Prostate gland (tissue), 2 donors: Measurements from ENCODE around the gene APOM. TPM values are rescaled to one million over a fixed set of nuclear protein-coding genes. Genes with fewer than 3 reads are reported as not detected.
A peak's percentile ranks its signal among the peaks of the same experiment; 100 is the strongest.

Experiments used
- DNase-seq: peaks from one replicate; pipeline ENCODE4 v3.0.0-alpha.2; 2019; ENCODE audit warnings: low spot score
- H3K27ac ChIP-seq, 2 donors: fragments of 200-600 bp; sonication (generic); 2 replicates each; pipeline ENCODE4 v1.5.1; 2017 to 2019
- H3K27me3 ChIP-seq: fragments of 200-600 bp; sonication (generic); replicated peaks from 2 replicates; pipeline ENCODE4 v1.5.1; 2019; ENCODE audit not compliant: insufficient read depth
- H3K36me3 ChIP-seq, 2 donors: fragments of 200-600 bp; sonication (generic); 1 replicate in 1 of 2; 2 replicates in 1 of 2; pipeline versions ENCODE4 v1.5.1 to v1.8.1; 2017 to 2019
- H3K4me1 ChIP-seq: fragments of 200-600 bp; sonication (generic); replicated peaks from 2 replicates; pipeline ENCODE4 v1.5.1; 2019
- H3K4me3 ChIP-seq, 2 donors: fragments of 200-600 bp; sonication (generic); 2 replicates each; pipeline ENCODE4 v1.5.1; 2017 to 2019
- H3K9me3 ChIP-seq: fragments of 200-600 bp; sonication (generic); 2 replicates; pipeline ENCODE4 v1.5.1; 2017
- POLR2A ChIP-seq: fragments of 450-650 bp; IDR thresholded peaks from one replicate; pipeline ENCODE4 v1.6.1; 2016; ENCODE audit warnings: antibody characterized with exemption, mild to moderate bottlenecking
- POLR2AphosphoS5 ChIP-seq: sonication (generic); formaldehyde crosslinking; IDR thresholded peaks from one replicate; pipeline ENCODE4 v1.6.1; 2017; ENCODE audit warnings: antibody characterized with exemption
- whole genome bisulfite sequencing: methylation state at CpG from one replicate; pipeline ENCODE4 v1.1.5; 2018; 5-methylcytosine and 5-hydroxymethylcytosine counted together
- intact Hi-C: fragments of 100-400 bp; cut with DNase I; formaldehyde crosslinking; loops from one replicate; pipeline ENCODE4 v1.14.2; 2022
- total RNA-seq, 2 donors: library from RNA; depleted of rRNA; stranded (reverse); fragments of >200 nt; gene quantifications; one replicate each; pipeline ENCODE4 v1.1.0, GENCODE V29; 2016
- TF ChIP-seq, protein P1 (sequence below), 4 experiments: fragments of 200-600 bp in 2 of 4; fragments of 450-650 bp in 2 of 4; sonication (generic) in 2 of 4; IDR thresholded peaks; 1 replicate in 3 of 4; 2 replicates in 1 of 4; pipeline ENCODE4 v1.5.1; 2016 to 2019; ENCODE audit warnings: antibody characterized with exemption in 4 of 4, mild to moderate bottlenecking in 2 of 4, moderate library complexity in 2 of 4

The APOM gene
- total RNA-seq, 2 donors from 2014 or later: 1.6 to 6.8 TPM

DNA sequence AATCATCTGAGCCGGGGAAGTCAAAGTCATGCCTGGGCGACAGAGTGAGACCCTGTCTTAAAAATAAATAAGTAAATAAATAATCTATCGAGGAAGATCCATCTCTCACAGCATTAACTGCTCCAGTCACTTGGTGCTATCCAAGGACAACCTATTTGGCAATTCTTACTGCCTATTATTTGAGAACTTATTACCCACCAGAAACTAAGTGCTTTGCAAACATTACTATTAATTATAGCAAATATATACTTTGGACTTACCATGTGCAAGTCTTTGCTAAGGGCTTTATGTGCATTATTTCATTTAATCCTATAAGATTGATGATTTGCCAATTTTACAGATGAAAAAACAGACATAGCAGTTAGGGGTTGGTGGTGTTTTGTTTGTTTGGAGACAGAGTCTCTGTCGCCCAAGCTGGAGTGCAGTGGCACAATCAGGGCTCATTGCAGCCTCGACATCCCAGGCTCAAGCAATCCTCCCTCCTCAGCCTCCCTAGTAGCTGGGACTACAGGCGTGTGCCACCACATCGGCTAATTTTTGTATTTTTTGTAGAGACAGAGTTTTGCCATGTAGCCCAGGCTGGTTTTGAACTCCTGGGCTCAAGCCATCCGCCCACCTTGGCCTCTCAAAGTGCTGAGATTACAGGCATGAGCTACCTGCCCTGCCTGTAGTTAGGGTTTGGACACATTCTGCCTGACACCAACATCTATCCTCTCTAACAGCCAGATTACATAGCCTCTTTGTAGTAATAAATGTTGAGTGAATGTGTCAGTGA lies 933 bp upstream of the APOM start:
- H3K4me3 ChIP-seq: no peak overlapping the region
- intact Hi-C loops: no loop called here
- 84% methylated on average over 8 of the region's 8 CpGs for WGBS
- no peaks in the 10 kb centered on the region for H3K36me3 ChIP-seq
- TF ChIP-seq, protein P1, sequence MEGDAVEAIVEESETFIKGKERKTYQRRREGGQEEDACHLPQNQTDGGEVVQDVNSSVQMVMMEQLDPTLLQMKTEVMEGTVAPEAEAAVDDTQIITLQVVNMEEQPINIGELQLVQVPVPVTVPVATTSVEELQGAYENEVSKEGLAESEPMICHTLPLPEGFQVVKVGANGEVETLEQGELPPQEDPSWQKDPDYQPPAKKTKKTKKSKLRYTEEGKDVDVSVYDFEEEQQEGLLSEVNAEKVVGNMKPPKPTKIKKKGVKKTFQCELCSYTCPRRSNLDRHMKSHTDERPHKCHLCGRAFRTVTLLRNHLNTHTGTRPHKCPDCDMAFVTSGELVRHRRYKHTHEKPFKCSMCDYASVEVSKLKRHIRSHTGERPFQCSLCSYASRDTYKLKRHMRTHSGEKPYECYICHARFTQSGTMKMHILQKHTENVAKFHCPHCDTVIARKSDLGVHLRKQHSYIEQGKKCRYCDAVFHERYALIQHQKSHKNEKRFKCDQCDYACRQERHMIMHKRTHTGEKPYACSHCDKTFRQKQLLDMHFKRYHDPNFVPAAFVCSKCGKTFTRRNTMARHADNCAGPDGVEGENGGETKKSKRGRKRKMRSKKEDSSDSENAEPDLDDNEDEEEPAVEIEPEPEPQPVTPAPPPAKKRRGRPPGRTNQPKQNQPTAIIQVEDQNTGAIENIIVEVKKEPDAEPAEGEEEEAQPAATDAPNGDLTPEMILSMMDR (IDR thresholded peaks at IDR 0.05): no peak
- TF ChIP-seq POLR2A: no peak
- TF ChIP-seq POLR2AphosphoS5: no peak
- no peak for DNase-seq
- H3K4me1 ChIP-seq: peaks cover 21% of the 10 kb centered on the region
- no peaks in the 10 kb centered on the region for H3K9me3 ChIP-seq
- H3K27ac ChIP-seq: no peak overlapping the region
- H3K27me3 ChIP-seq: no peaks in the 10 kb centered on the region

DNA sequence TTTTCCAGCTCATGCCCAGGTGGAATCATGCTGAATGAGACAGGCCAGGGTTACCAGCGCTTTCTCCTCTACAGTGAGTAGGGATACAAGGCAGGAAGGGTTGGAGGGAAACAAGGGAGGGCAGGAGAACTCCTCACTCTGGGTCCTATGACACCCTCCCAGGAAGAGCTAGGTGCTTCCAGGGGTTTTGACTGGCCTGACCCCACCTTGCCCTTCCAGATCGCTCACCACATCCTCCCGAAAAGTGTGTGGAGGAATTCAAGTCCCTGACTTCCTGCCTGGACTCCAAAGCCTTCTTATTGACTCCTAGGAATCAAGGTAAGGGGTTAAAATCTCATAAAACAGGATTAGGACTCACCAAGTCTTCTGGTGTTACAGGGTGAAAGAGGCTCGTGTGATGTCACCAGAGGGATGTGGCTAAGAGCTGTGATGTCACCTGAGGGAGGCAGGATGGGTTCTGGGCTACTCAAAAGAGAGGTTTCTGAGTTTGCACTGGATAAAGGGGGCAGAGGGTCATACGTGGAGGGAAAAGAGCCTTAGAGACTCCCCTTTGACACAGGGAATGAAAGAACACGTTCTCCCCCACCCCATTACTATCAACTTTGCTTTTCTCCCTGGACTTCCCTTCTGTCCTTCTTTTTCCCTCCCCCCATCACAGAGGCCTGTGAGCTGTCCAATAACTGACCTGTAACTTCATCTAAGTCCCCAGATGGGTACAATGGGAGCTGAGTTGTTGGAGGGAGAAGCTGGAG lies 1.9 kb downstream of the APOM start:
- no peak overlapping the region for H3K4me3 ChIP-seq
- no peaks in the 10 kb centered on the region for H3K36me3 ChIP-seq
- no peak for DNase-seq
- no peak overlapping the region for H3K27ac ChIP-seq
- H3K4me1 ChIP-seq: peaks cover 16% of the 10 kb centered on the region
- H3K27me3 ChIP-seq: no peaks in the 10 kb centered on the region
- 77% methylated on average over 6 of the region's 6 CpGs for WGBS
- TF ChIP-seq, protein P1 (IDR thresholded peaks at IDR 0.05): no peak
- TF ChIP-seq POLR2A (no peak), POLR2AphosphoS5 (no peak)
- H3K9me3 ChIP-seq: no peaks in the 10 kb centered on the region
- intact Hi-C loops: no loop called here

DNA sequence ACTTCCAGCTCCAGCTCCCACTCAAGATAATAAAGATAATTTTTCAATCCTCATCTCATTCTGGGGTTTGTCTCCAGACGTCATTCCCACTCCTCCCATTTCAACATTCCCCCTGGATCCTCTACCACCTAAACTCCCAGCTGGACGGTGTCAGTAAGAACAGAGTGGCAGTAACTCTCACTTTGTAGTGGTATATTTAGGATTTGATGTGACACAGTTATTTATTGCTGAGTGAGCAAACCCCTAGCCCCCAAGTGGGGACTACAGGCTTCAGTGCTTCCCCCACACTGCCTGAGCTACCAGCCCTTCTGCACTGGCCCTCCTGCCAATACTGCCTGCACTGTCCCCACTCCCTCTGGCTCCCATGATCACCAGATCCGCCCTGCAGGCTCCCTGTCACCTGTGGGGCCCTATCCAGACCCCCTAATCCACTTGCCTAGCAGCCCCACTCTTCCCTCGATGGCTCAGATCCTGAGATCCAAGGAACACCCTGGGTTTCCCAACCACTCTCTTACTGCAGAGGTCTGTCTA lies 2.5 kb downstream of the APOM start:
- Histone ChIP-seq H3K27me3 (no peaks in the 10 kb centered on the region), H3K27ac (no peak overlapping the region), H3K9me3 (no peaks in the 10 kb centered on the region), H3K4me3 (no peak overlapping the region), H3K36me3 (no peaks in the 10 kb centered on the region), H3K4me1 (peaks cover 17% of the 10 kb centered on the region)
- DNase-seq: no peak
- intact Hi-C loops: no loop called here
- TF ChIP-seq POLR2A: no peak
- TF ChIP-seq POLR2AphosphoS5: no peak
- TF ChIP-seq, protein P1 (IDR thresholded peaks at IDR 0.05): no peak
- WGBS: 70% methylated on average over 4 of the region's 4 CpGs

DNA sequence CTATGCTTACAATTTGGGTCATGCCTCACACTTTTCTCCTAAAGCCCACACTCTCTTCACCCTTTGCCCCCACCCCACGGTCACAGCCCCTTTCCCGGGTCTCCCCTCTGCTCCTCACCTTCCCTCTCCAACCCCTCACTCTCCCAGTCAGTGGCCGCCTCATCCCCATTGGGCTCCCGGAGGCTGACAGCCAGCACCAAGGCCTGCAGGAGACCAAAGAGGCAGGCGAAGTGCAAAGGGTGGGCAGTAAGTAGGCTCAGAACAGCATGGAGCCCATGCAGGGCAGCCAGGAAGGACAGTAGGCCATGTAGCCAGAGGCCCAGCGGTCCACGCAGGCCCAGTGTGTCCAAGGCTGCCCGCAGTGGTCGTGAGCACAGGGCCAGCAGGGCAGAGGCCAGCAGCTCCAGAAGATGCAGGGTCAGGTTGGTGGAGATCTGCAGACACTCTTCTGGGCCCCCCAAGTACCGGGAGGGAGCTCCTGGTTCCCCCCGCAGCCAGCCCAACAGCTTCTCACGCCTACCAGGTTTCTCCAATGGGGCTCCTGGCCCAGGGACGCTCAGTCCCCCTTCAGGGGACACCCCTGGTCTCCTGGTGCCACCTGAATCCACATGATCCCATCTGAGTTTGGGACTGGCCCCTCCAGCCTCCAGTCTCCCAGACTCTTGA lies 3.4 kb downstream of the APOM start:
- H3K4me3 ChIP-seq: peak overlapping the region; percentile 57 to 58
- no peak for TF ChIP-seq POLR2A
- TF ChIP-seq, protein P1 (IDR thresholded peaks at IDR 0.05): no peak
- no peak for TF ChIP-seq POLR2AphosphoS5
- intact Hi-C loops: no loop called here
- H3K4me1 ChIP-seq: peaks cover 24% of the 10 kb centered on the region
- H3K27ac ChIP-seq: peak overlapping the region in 1 of 2 donors; percentile 76
- DNase-seq: no peak
- 81% methylated on average over 13 of the region's 13 CpGs for WGBS
- H3K9me3 ChIP-seq: no peaks in the 10 kb centered on the region
- H3K27me3 ChIP-seq: no peaks in the 10 kb centered on the region
- no peaks in the 10 kb centered on the region for H3K36me3 ChIP-seq
